ENCODE measurements around the gene TMEM236.

GRCh38 chr10:17708821-17709220, 43.2 kb upstream of the TMEM236 start:
- TF ChIP-seq CTCF (IDR thresholded peaks at IDR 0.05) (no peak), EP300 (IDR thresholded peaks at IDR 0.05) (no peak), POLR2A (IDR thresholded peaks at IDR 0.05) (no peak)

Data from sigmoid colon (tissue), 4 donors.